Kidney (tissue), 14 donors: ENCODE data around the gene ZNF786. TPM values are rescaled to one million over a fixed set of nuclear protein-coding genes. Genes with fewer than 3 reads are reported as not detected.

Source experiments
- DNase-seq, 5 donors: peaks; one replicate each; pipeline ENCODE4 v3.0.0-alpha.2; 2013 to 2020
- FAIRE-seq: peaks from 2 replicates; lab custom pipeline; 2012; peaks lifted over from hg19 to GRCh38; lab: Jason Lieb, UNC
- H3K27ac ChIP-seq, 2 donors: one replicate each; pipeline ENCODE4 v1.7.0; 2013; ENCODE audit warnings: low read depth in 2 of 2, low read length in 2 of 2, inconsistent platforms in 1 of 2
- H3K27me3 ChIP-seq: one replicate; pipeline ENCODE4 v1.7.1; 2013; ENCODE audit warnings: low read length, inconsistent platforms; ENCODE audit not compliant: control insufficient read depth, insufficient read depth
- H3K36me3 ChIP-seq, 3 donors: one replicate each; pipeline versions ENCODE4 v1.7.0 to v1.7.1; 2013; ENCODE audit warnings: low read length in 3 of 3, control low read depth in 1 of 3, inconsistent platforms in 1 of 3; ENCODE audit not compliant: insufficient read depth in 3 of 3, control insufficient read depth in 2 of 3
- H3K4me1 ChIP-seq, 3 donors: one replicate each; pipeline versions ENCODE4 v1.7.0 to v1.7.1; 2013; ENCODE audit warnings: low read length in 3 of 3, inconsistent platforms in 1 of 3, low read depth in 1 of 3; ENCODE audit not compliant: control insufficient read depth in 2 of 3, insufficient read depth in 2 of 3
- H3K4me3 ChIP-seq, 3 donors: one replicate each; pipeline versions ENCODE4 v1.7.0 to v1.8.1; 2013; ENCODE audit warnings: low read length in 3 of 3, control low read depth in 1 of 3, inconsistent platforms in 1 of 3
- H3K9ac ChIP-seq, 3 donors: one replicate each; pipeline versions ENCODE4 v1.7.0 to v1.7.1; 2013; ENCODE audit warnings: low read length in 3 of 3, control low read depth in 1 of 3, inconsistent platforms in 1 of 3
- H3K9me3 ChIP-seq, 3 donors: one replicate each; pipeline versions ENCODE4 v1.7.0 to v1.7.1; 2013; ENCODE audit warnings: low read length in 3 of 3, control low read depth in 1 of 3, inconsistent platforms in 1 of 3; ENCODE audit not compliant: control insufficient read depth in 2 of 3, insufficient read depth in 1 of 3
- intact Hi-C: fragments of 100-400 bp; cut with DNase I; formaldehyde crosslinking; loops from one replicate; pipeline ENCODE4 v1.11.1; 2022
- polyA plus RNA-seq: library from polyadenylated mRNA; stranded (reverse); fragments of 350-450 nt; fragmentation: Illumina TruSeq; extraction: RNeasy Lipid Tissue Mini Kit (QIAGEN cat#74804); gene quantifications from one replicate; pipeline ENCODE4 v1.2.3, GENCODE V29; 2014; ENCODE audit warnings: low read depth, low replicate concordance; ENCODE audit not compliant: insufficient read depth
- total RNA-seq: library from RNA; stranded (reverse); fragmentation: NEBNext Ultra II Directional; extraction: Animal tissue kit (Norgen Biotek cat#: 25700); gene quantifications from one replicate; pipeline ENCODE4 v1.2.1, GENCODE V29; 2021
- TF ChIP-seq, protein P1 (sequence below): IDR thresholded peaks from 3 replicates; pipeline ENCODE4 v1.5.1; 2012; ENCODE audit warnings: mild to moderate bottlenecking, moderate library complexity, borderline replicate concordance; ENCODE audit not compliant: insufficient read depth; ENCODE audit errors: extremely low read depth
- donor health status: control.
- donor health status: control.
- donor health status: control.
- donor health status: control.
- donor health status: control.
- donor health status: DM: yes; HTN: yes; CAD: no.
- donor health status: Normal renal cell carcinoma (clear cell type).

ZNF786 gene
- total and polyA plus RNA-seq, 2 donors from 2014 or later = 2.6 to 8.0 TPM

DNA sequence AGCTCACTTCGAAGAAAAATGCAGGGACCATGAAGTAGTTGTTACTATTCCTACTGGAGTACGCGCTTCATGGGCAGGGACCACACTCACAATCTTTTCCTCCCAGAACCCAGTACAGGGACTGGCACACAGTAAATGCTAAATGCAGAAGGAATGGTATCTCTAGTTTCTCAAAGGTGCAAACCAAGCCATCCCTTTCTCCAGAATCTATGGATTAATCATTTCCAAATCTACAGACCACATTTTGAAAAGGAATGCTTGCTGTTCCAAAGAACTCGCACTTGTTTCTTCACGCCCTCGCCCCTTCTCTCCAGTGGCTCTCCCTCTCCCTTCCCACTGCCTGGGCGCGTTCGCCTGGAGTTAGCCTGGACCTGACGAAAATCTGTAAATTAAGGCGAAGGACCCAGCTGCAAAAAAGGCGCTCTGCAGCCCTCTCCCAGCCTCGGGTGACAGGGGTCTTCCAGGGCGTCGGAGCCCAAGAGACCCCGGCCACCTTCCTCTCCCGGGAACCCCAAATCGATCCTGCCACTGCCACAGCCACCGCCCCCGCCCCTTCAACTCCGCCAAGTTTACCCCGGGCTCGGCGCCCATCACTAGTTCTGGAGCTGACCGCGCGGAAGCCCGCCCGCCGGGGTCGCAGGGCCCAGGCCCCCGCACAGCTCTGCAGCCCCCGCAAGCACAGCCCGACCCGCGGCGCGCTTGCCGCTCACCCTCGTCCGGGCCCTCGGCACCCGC lies 62.7 kb downstream of the ZNF786 start:
- TF ChIP-seq, protein P1, sequence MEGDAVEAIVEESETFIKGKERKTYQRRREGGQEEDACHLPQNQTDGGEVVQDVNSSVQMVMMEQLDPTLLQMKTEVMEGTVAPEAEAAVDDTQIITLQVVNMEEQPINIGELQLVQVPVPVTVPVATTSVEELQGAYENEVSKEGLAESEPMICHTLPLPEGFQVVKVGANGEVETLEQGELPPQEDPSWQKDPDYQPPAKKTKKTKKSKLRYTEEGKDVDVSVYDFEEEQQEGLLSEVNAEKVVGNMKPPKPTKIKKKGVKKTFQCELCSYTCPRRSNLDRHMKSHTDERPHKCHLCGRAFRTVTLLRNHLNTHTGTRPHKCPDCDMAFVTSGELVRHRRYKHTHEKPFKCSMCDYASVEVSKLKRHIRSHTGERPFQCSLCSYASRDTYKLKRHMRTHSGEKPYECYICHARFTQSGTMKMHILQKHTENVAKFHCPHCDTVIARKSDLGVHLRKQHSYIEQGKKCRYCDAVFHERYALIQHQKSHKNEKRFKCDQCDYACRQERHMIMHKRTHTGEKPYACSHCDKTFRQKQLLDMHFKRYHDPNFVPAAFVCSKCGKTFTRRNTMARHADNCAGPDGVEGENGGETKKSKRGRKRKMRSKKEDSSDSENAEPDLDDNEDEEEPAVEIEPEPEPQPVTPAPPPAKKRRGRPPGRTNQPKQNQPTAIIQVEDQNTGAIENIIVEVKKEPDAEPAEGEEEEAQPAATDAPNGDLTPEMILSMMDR = no peak
- peak overlapping the region; percentile 60 to 81 (median 71) for H3K4me3 ChIP-seq
- DNase-seq = peak in 3 of 5 donors; percentile 21 to 59 (median 41)
- no peaks in the 10 kb centered on the region for H3K36me3 ChIP-seq
- no peaks in the 10 kb centered on the region for H3K9me3 ChIP-seq
- H3K4me1 ChIP-seq = peaks cover 0 to 6% (median 5%) of the 10 kb centered on the region in 3 donors
- H3K9ac ChIP-seq = peak overlapping the region; percentile 15 to 63 (median 42)
- peak overlapping the region; percentile 68 to 82 for H3K27ac ChIP-seq
- intact Hi-C loops = no loop called here
- no peaks in the 10 kb centered on the region for H3K27me3 ChIP-seq
- no peak for FAIRE-seq

DNA sequence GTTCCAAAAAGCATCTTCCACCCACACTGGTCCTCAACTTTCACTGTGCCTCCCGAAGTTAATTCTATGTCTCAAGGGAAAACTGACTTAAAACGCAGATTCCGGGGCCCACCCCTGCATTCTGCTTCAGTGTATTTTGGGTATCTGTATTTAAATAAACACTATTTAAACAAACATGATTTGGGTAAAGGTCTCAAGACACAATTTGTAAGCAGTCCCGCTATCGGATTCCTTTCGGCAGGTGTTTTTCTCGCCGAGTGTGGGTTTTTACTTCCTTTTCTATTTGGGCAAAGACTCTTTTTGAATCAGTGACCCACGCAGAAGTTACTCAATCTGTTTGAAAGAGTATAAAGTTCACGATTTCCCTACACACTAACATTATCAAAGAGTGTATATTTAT lies 63.5 kb downstream of the ZNF786 start:
- no peaks in the 10 kb centered on the region for H3K36me3 ChIP-seq
- H3K9ac ChIP-seq = peak overlapping the region; percentile 15 to 63 (median 42)
- intact Hi-C loops = no loop called here
- H3K27ac ChIP-seq = no peak overlapping the region
- TF ChIP-seq, protein P1 = no peak
- no peaks in the 10 kb centered on the region for H3K9me3 ChIP-seq
- FAIRE-seq = no peak
- DNase-seq = no peak
- no peaks in the 10 kb centered on the region for H3K27me3 ChIP-seq
- peaks cover 0 to 6% (median 5%) of the 10 kb centered on the region in 3 donors for H3K4me1 ChIP-seq
- H3K4me3 ChIP-seq = peak overlapping the region; percentile 60 to 81 (median 71)

DNA sequence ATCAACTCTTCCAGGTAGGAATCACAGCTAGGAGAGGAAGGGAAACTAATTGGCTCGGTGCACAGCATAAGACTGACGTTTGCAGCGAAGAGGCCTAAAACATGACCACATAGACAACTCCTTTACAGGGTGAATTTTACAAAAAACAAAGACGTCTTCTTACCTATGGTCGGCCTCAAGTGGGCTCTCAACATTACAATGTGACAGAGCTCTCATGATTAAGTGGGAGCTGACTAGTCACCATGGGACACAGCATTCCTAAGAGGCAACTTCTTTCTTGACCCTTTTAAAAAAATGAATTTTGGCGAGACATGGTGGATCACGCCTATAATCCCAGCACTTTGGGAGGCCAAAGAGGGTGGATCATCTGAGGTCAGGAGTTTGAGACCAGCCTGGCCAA lies 66.9 kb downstream of the ZNF786 start:
- intact Hi-C loops = no loop called here
- FAIRE-seq (no peak), DNase-seq (no peak)
- H3K9ac ChIP-seq = no peak overlapping the region
- peaks cover 0 to 10% (median 8%) of the 10 kb centered on the region in 3 donors for H3K36me3 ChIP-seq
- H3K27ac ChIP-seq = no peak overlapping the region
- H3K9me3 ChIP-seq = no peaks in the 10 kb centered on the region
- peaks cover 0 to 6% (median 3%) of the 10 kb centered on the region in 3 donors for H3K4me1 ChIP-seq
- no peaks in the 10 kb centered on the region for H3K27me3 ChIP-seq
- no peak overlapping the region for H3K4me3 ChIP-seq
- TF ChIP-seq, protein P1 = no peak
